Astrocyte of the spinal cord (primary cell): ENCODE measurements around the gene ZFYVE21.

Experiments
- DNase-seq: peaks from one replicate; pipeline ENCODE4 v3.0.0; 2011; ENCODE audit warnings: low read depth, low spot score
- H3K4me3 ChIP-seq: 2 replicates; pipeline ENCODE4 v1.5.1; 2011; ENCODE audit warnings: low read depth, mild to moderate bottlenecking, low read length, moderate library complexity
- in situ Hi-C: cut with HindIII; loops from 2 replicates; pipeline ENCODE4 v1.10.0; 2017; ENCODE audit warnings: low sequenced_read_pairs
- TF ChIP-seq, protein P1 (sequence below): IDR thresholded peaks from 2 replicates; pipeline ENCODE4 v1.5.1; 2012; ENCODE audit warnings: low read depth, mild to moderate bottlenecking, low read length, inconsistent platforms

Gene ZFYVE21

GRCh38 chr14:103716899-103717411 is 1.3 kb downstream of the ZFYVE21 start:
- in situ Hi-C loops = no loop called here
- peak overlapping the region; percentile 58 for H3K4me3 ChIP-seq
- TF ChIP-seq, protein P1, sequence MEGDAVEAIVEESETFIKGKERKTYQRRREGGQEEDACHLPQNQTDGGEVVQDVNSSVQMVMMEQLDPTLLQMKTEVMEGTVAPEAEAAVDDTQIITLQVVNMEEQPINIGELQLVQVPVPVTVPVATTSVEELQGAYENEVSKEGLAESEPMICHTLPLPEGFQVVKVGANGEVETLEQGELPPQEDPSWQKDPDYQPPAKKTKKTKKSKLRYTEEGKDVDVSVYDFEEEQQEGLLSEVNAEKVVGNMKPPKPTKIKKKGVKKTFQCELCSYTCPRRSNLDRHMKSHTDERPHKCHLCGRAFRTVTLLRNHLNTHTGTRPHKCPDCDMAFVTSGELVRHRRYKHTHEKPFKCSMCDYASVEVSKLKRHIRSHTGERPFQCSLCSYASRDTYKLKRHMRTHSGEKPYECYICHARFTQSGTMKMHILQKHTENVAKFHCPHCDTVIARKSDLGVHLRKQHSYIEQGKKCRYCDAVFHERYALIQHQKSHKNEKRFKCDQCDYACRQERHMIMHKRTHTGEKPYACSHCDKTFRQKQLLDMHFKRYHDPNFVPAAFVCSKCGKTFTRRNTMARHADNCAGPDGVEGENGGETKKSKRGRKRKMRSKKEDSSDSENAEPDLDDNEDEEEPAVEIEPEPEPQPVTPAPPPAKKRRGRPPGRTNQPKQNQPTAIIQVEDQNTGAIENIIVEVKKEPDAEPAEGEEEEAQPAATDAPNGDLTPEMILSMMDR = no peak
- no peak for DNase-seq

DNA sequence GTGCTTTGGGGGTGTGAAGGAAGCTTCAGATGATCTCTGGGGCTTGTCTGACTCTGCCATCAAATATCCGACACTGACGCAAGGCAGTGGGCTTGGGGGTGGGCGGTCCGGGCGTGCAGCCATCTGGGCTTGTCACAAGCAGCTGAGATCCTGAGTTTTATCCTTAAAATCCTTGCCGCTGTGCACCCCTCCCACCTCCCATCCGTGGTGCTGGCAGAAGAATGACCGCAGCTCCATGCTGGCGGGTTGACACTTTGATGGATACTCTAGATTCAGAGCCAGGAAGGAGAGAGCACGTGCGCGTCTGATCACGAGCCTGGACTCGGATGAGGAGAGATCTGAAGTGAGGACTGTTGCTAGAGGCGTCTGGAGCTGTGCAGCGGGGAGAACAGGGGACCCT is 3.0 kb downstream of the ZFYVE21 start:
- H3K4me3 ChIP-seq = no peak overlapping the region
- TF ChIP-seq, protein P1 = no peak
- DNase-seq = peak; percentile 65
- in situ Hi-C loops = no loop called here

DNA sequence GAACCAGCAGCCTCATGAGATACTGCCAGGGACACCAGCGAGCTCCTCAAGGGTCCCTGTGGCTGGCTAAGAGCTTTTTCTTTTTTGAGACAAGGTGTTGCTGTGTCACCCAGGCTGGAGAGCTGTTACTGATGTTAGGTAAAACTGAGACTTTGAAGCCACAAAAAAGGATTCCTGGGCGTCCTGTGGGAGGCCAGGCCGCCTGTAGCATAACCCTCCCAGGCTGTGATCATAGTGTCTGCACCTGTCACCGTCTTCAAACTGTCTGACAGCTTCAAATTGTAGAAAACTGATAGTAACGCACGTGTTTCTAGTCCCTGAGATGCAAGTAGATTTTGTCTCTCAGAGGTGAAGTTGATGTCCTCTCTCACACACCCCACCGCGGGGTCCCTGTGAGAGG is 4.1 kb downstream of the ZFYVE21 start:
- TF ChIP-seq, protein P1 = no peak
- no peak overlapping the region for H3K4me3 ChIP-seq
- DNase-seq = no peak
- in situ Hi-C loops = no loop called here

- DNase-seq = peak; percentile 91
- no peak overlapping the region for H3K4me3 ChIP-seq
- in situ Hi-C loops = no loop called here
- TF ChIP-seq, protein P1 = peak; percentile 2
Observed at GRCh38 chr14:103721334-103722120, 5.9 kb downstream of the ZFYVE21 start.

DNA sequence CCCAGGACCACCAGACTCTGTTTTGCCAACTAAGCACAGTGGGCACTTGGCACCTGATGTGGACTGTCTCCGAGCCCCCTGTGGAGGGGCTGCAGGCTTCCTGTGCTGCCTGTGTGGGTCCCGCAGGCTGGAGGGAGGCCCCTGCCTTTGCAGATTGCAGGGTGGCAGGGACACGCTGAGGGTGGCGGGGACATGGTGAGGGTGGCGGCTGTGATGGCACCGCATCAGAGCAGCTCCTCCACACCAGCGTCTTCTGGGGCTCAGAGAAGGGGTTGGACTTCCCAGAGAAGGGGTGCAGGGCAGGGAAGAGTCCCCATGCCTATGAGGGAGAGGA is 8.1 kb downstream of the ZFYVE21 start:
- in situ Hi-C loops = no loop called here
- no peak overlapping the region for H3K4me3 ChIP-seq
- DNase-seq = no peak
- TF ChIP-seq, protein P1 = no peak

DNA sequence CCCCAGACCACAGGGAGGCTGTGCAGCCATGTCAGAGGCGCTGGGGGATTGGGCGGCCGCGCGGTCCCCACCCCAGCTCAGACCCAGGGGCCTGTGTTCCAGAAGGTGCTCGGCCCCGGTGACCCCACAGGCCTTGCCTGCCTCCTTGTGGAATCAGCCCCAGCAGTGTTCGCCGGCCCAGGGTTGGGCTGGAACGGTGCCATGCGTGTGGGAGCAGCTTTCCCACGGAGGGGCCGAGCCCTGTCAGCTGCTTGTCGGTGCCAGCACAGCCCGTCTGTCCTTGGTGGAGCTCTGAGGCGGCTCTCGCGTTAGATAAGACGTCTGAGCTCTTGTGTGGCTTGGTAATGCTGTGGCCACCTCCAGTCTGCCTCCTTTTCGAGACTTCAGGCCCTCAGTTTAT is 8.5 kb downstream of the ZFYVE21 start:
- in situ Hi-C loops = no loop called here
- TF ChIP-seq, protein P1 = peak; percentile 9
- DNase-seq = peak; percentile 43
- no peak overlapping the region for H3K4me3 ChIP-seq
